AG04450 (cell line): ENCODE results near the gene FRAS1. TPM values are rescaled to one million over a fixed set of nuclear protein-coding genes. Genes with fewer than 3 reads are reported as not detected.

Source experiments
- CTCF ChIA-PET: fragments of 300-600, 350-600 bp; formaldehyde crosslinking; extraction: SDS; loops from one replicate; lab custom pipeline; 2022; ENCODE audit warnings: antibody characterized with exemption, inconsistent platforms; lab: Charles Lee
- POLR2A ChIA-PET: fragments of 350-600 bp; formaldehyde crosslinking; extraction: SDS; loops from one replicate; lab custom pipeline; 2021; ENCODE audit warnings: antibody characterized with exemption, inconsistent platforms; lab: Yijun Ruan, JAX
- DNase-seq: peaks from one replicate; pipeline ENCODE4 v3.0.0-alpha.2; 2011; ENCODE audit warnings: low read depth, low spot score
- H3K27ac ChIP-seq: one replicate; pipeline ENCODE4 v1.5.1; 2012; ENCODE audit warnings: low read depth, low read length, control low read depth
- H3K27me3 ChIP-seq: one replicate; pipeline ENCODE4 v1.6.0; 2012; ENCODE audit warnings: low read length; ENCODE audit not compliant: control insufficient read depth, insufficient read depth
- H3K4me3 ChIP-seq: 2 replicates; pipeline ENCODE4 v1.5.1; 2011; ENCODE audit warnings: mild to moderate bottlenecking, low read depth, low read length, control low read depth
- H3K9me3 ChIP-seq: 2 replicates; pipeline ENCODE4 v1.5.1; 2012; ENCODE audit warnings: low read length; ENCODE audit not compliant: control insufficient read depth, insufficient read depth
- CTCF ChIP-seq: IDR thresholded peaks from 2 replicates; pipeline ENCODE4 v1.5.1; 2011; ENCODE audit warnings: low read depth, low read length, control low read depth, inconsistent platforms
- polyA plus RNA-seq: library from polyadenylated mRNA; depleted of rRNA; stranded (reverse); fragments of >200 nt; gene quantifications from 2 replicates; pipeline ENCODE4 v1.2.3, GENCODE V29; 2011

The FRAS1 gene
- polyA plus RNA-seq, 1 experiment = 0.21 TPM

GRCh38 chr4:78184584-78184983, 127.5 kb downstream of the FRAS1 start:
- ChIA-PET POLR2A (no interaction called here), CTCF (no interaction called here)
- Histone ChIP-seq H3K27ac (no peak overlapping the region), H3K27me3 (no peaks in the 10 kb centered on the region), H3K4me3 (no peak overlapping the region), H3K9me3 (no peaks in the 10 kb centered on the region; the same call in 1 of the 2 replicates)
- DNase-seq = no peak
- no peak for TF ChIP-seq CTCF

- CTCF ChIA-PET = no interaction called here
These were observed 128.0 kb downstream of the FRAS1 start for GRCh38 chr4:78185117-78185516.

GRCh38 chr4:78186597-78187543, 129.7 kb downstream of the FRAS1 start:
- no peak for DNase-seq
- Histone ChIP-seq H3K9me3 (no peaks in the 10 kb centered on the region), H3K4me3 (no peak overlapping the region), H3K27me3 (no peaks in the 10 kb centered on the region), H3K27ac (no peak overlapping the region)
- no peak for TF ChIP-seq CTCF
- ChIA-PET CTCF (no interaction called here), POLR2A (no interaction called here)

More at GRCh38 chr4:78185117-78185516, 128.0 kb downstream of the FRAS1 start:
- no peak for DNase-seq
- Histone ChIP-seq H3K27ac (no peak overlapping the region), H3K27me3 (no peaks in the 10 kb centered on the region), H3K4me3 (no peak overlapping the region), H3K9me3 (no peaks in the 10 kb centered on the region; the same call in 1 of the 2 replicates)
- no peak for TF ChIP-seq CTCF
- POLR2A ChIA-PET = no interaction called here

GRCh38 chr4:78190068-78190467, 132.9 kb downstream of the FRAS1 start:
- no peak overlapping the region for H3K27ac ChIP-seq
- no peaks in the 10 kb centered on the region for H3K27me3 ChIP-seq
- ChIA-PET POLR2A (no interaction called here), CTCF (no interaction called here)
- no peak overlapping the region for H3K4me3 ChIP-seq
- no peaks in the 10 kb centered on the region for H3K9me3 ChIP-seq
- DNase-seq = no peak
- no peak for TF ChIP-seq CTCF

GRCh38 chr4:78190595-78190994, 133.5 kb downstream of the FRAS1 start:
- peaks cover 2% of the 10 kb centered on the region; the same call in 1 of the 2 replicates for H3K9me3 ChIP-seq
- H3K27ac ChIP-seq = no peak overlapping the region
- H3K4me3 ChIP-seq = no peak overlapping the region
- DNase-seq = no peak
- H3K27me3 ChIP-seq = no peaks in the 10 kb centered on the region
- ChIA-PET POLR2A (interaction anchor here (0.7 kb wide), 1 partner anchor 156 kb away, joined by 4 read pairs; no protein-coding TSS in a partner anchor), CTCF (no interaction called here)
- no peak for TF ChIP-seq CTCF
